Glomerular endothelial cell (primary cell): Measurements from ENCODE around the gene CASP3. TPM values are rescaled to one million over a fixed set of nuclear protein-coding genes. Genes with fewer than 3 reads are reported as not detected.
"Not testable (repeated sequence)": the region's sequence is repeated elsewhere in the genome, so short reads cannot be mapped to it uniquely, and the experiment has no call there.

Experiments used
- DNase-seq: peaks from one replicate; pipeline ENCODE4 v3.0.0-alpha.2; 2011; ENCODE audit warnings: low read depth, low spot score; ENCODE audit errors: extremely low read depth
- total RNA-seq: library from RNA; depleted of rRNA; stranded (reverse); fragments of >200 nt; gene quantifications from 2 replicates; pipeline ENCODE4 v1.2.3, GENCODE V29; 2015

Gene CASP3
- total RNA-seq, 1 donor from 2014 or later: 36.4 TPM

DNA sequence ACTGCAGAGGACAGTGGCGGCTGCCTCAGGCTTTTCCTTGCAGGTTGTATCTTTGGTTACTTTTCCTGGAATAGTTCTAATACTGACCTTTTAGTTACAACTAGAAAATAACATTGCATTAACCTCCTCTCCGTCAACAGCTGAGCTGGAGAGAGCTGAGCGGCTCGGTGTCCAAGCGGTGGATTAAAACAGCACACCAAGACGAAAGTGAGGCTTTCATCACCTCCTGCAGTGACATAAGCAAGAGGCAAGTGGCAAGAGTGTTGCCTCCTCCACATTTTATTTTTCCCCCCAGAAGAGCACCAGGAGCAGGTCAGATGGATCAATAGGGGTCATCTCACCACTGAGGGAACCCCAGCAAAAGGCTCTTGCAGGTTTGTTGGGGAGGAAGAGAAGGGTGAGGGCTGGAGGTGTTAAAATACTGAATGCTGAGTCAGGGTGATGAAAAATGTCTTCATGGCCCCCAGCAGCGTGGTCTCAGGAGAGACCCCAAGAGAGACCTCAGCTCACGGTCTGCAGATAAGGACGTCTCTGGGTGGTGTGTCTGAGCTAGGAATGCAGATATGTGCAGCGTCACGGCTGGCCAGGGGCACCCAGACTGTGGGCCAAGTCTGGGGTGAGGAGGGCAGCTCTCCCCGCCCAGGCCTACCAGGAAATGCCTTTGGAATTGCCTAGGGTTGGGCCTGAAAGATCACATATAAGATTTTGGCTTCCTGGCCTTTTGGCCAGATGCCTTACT, 50.3 kb downstream of the CASP3 start:
- no peak for DNase-seq

DNA sequence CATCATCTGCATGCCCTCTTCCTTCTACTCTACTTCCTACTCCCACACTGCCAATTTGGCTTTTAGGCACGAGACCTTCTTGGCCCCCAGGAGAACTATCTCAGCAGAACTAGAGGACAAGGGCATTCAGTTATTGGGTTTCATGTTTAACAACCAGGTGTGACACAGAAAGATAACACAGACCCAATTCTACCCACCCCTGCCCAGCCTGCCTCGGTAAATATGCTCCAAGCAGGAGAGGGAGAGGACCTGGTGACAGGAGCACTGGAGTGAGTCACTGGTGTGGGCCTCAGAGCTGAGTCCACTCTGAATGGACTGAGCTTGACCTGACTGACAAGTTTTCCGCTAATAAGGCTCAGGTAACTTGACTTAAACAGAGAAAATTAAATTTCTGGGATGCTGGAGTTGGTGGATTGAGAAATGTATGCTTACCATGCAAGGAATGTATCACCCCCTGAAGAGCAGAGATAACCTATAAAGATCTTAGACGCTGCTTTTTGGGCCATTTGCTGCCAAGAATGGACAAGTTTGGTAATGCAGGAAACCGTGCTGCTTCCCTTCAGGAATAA, 52.5 kb downstream of the CASP3 start:
- no peak for DNase-seq

DNA sequence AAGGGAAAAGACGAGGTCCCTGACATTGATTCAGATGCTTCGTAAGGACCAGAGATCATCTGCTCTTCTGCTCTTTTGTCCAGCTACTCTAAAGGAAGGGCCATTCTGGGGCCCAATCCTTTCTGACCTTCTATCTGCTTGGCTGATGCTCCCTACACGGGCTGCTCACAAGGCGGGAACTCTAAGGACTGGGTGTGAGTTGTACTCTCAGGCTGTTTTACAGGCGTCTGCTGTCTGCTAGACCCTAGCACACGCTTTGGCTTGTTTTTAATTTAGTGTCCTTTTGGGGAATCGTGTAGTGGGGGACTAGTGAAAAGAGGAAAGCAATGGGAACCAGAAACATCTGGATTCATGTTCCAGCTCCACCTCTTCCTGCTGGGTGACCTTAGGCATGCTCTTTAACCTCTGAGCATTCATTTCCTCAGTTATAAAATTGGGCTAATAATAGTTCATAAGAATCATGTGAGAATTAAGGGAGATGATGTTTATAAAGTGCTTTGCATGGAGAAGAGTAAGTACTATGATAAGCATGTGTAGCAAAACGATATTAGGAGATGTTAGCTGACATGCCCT, 53.1 kb downstream of the CASP3 start:
- no peak for DNase-seq

DNA sequence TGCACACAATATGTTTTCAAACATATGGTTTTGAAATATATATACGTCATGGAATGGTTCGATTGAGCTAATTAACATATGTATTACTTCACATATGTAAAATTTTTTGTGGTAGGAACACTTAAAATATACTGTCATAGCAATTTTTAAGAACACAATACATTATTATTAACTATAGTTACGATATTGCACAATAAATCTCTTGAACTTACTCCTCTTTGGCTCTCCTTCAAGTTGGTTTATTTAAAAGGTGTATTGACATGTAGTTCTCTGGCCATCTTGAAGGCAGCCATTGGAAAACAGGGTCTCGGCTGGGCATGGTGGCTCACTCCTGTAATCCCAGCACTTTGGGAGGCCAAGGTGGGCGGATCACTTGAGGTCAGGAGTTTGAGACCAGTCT, 53.8 kb downstream of the CASP3 start:
- DNase-seq: no peak

DNA sequence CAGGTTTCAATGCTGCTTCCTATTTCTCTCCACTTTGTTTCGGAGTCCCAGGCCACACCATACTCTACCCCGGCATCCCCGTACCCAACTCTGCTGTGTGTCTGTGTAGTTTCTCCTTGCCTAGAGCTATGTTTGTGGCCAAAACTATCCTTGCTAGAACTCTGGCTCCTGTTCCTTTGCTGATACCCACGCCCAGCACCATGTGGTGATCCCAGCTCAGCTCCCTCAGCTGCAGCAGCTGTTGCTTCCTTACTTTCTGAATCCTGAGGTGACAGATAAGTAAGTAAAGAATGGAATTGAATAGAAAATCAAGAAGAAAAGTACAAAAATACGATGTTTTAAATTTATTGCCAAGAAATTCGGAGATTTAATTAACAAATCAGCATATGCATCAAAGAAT, 55.8 kb downstream of the CASP3 start:
- no peak for DNase-seq

DNA sequence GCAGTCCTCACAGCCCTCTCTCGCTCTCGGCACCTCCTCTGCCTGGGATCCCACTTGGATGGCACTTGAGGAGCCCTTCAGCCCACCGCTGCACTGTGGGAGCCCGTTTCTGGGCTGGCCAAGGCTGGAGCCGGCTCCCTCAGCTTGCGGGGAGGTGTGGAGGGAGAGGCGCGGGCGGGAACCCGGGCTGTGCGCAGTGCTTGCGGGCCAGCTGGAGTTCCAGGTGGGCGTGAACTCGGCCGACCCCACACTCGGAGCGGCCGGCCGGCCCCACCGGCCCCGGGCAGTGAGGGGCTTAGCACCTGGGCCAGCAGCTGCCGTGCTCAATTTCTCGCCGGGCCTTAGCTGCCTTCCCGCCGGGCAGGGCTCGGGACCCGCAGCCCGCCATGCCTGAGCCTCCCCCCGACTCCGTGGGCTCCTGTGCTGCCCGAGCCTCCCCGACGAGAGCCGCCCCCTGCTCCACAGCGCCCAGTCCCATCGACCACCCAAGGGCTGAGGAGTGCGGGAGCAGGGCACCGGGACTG, 57.4 kb downstream of the CASP3 start:
- not testable (repeated sequence) for DNase-seq

DNA sequence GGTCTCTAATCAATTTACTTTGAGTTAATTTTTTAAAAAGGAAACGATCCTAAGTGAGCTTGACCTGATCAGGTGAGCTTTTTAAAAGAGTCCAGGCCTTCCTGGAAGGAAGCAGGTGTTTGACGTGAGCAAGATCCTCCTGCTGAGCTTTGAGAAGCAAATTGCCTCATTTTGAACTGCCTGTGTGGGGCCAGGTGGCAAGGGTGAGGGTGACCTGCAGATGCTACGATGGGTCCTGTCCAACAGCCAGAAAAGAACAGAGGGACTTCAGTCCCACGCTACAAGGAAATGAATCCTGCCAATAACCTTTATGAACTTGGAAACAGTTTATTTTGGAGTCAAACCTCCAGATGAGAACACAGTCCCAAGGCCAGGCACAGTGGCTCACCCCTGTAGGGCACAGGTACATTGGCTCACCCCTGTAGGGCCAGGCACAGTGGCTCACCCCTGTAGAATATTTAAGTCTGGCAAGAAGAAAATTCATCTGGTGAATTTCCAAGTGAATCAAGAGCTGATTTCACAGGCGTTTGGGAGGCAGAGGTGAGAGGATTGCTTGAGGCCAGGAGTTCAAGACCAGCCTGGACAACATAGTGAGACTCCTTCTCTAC, 58.1 kb downstream of the CASP3 start:
- DNase-seq: no peak

- no peak for DNase-seq
Observed at GRCh38 chr4:184590196-184590595, 59.1 kb downstream of the CASP3 start.

DNA sequence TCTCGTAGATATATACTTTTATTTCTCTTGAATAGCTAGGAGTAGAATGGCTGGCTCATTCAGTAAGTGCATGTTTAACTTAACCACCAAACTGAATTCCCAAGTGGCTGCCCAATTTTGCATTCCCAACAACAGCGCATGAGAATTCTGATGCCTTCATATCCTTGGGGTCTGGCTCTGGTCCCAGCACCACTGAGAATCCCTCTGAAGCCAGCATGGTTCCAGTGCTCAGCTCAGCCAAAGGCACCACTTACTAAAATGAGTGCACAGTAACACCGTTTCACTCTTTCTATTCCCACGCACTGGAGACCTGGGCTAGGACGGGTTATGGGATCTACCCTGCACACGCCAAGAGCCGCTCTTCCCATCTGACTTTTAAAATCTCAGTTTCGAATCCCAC, 60.4 kb downstream of the CASP3 start:
- DNase-seq: no peak

DNA sequence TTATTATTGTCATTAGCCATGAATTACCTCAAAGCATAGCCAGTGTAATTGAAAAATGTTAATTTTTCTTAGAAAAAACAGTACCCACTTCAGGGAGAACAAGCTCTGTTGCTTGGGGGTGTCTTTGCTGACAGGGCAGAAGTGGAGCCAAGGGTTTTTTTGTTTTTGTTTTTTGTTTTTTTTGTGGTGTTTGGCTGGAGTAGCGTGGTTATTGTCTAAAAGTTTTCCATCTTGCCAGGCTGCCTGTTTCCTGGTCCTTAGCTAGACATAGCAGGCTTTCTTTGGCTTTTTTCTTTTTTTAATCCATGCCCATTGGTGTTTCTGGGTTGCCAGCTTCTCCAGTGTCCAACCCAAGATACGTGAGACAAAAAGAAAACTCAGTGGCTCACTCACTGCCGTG, 61.5 kb downstream of the CASP3 start:
- no peak for DNase-seq

DNA sequence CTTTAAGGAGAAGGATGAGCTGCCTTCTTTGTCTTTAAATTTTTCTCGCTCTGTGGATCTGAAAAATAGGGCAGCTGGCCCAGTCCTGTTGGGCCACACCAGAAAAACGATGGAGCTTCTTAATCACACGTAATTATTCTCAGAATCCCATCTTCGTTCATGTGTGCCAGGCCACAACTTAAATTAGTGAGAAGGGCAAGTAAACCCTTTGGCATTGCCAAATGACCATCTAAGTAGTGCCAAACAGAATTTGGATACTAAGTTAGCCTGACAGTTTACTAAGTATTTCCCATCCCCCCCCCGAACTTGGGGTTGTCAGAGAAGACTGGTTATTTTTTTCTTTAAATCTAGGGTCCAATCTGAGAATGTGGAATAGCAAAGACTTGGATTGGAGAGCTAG, 62.0 kb downstream of the CASP3 start:
- no peak for DNase-seq

DNA sequence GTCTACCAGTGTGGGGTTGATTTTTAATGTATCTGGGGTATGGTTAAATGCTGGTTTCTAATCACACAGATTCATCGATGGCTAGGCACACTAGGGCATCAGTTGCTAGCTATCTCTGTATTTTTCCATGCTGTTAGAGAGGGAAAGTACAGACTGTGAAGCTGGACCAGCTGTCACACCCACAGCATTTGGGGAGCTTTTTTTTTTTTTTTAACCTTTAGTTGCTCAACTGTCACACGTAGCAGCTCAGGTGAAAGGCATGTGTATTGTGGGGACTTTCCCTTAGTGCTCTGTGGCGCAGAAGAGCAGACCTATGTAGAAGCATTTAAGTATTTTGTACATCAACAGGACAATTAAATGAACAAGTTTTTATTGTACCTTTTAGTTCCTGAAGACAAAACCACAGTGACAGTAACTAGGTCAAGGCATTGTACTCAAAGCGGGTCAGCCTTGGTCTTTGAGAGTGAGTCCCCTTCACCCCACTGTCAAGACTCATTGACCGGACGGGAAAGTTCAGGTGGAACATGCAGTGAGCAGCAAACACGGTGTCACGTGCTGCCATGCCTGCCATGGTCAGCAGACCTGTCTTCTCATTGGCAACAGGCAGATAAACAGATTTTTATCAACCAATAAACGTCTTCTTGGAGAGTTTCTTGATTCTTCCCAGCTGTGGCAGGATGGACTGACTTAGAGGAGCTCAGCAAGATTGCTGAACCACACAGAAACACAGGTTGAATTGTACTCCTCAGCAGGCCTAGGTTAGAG, 65.3 kb downstream of the CASP3 start:
- DNase-seq: no peak

Other genes with a start within 250 kb of the CASP3 start
- gene IRF2, start 174.9 kb downstream of the CASP3 start, total RNA-seq: 23.6 and 35.2 TPM in 2 replicates
- gene PRIMPOL, start 291 bp upstream of the CASP3 start, total RNA-seq: 6.0 and 13.2 TPM in 2 replicates
- gene CENPU, start 84.6 kb upstream of the CASP3 start, total RNA-seq: 4.6 and 13.7 TPM in 2 replicates
- gene ACSL1, start 176.5 kb upstream of the CASP3 start, total RNA-seq: 10.9 and 27.1 TPM in 2 replicates